Omental fat pad (tissue), 4 donors: ENCODE measurements around the gene ZNF594. TPM values are rescaled to one million over a fixed set of nuclear protein-coding genes. Genes with fewer than 3 reads are reported as not detected.
"Not testable (repeated sequence)": the region's sequence is repeated elsewhere in the genome, so short reads cannot be mapped to it uniquely, and the experiment has no call there.

Source experiments
- ATAC-seq: fragments of 150-250 bp; one replicate; pipeline ENCODE4 v1.9.1; 2016; ENCODE audit warnings: mild to moderate bottlenecking, moderate library complexity; ENCODE audit not compliant: low FRiP score
- DNase-seq: peaks from one replicate; pipeline ENCODE4 v3.0.0-alpha.2; 2019; ENCODE audit warnings: low spot score
- CTCF ChIP-seq, 3 donors: fragments of 450-650 bp; IDR thresholded peaks; one replicate each; pipeline ENCODE4 v1.5.1; 2016 to 2017; ENCODE audit warnings: antibody characterized with exemption in 3 of 3, mild to moderate bottlenecking in 3 of 3, moderate library complexity in 2 of 3
- total RNA-seq, 4 donors: library from RNA; depleted of rRNA; stranded (reverse); fragments of >200 nt; gene quantifications; one replicate each; pipeline ENCODE4 v1.1.0, GENCODE V29; 2016

The ZNF594 gene
- 10 to 100 TPM in 1 of 4 donors, 1 to 10 TPM in 3; 7.0 to 21.6 (median 8.9) TPM for total RNA-seq

- DNase-seq: peak; percentile 84
- TF ChIP-seq CTCF (IDR thresholded peaks at IDR 0.05): no peak
- peak; percentile 100 for ATAC-seq
Measured at GRCh38 chr17:5191541-5192417, at the start of gene ZNF594. Gene ZNF594, minus strand, starts transcription at chr17:5191868. Its CDS starts 7,612 bp downstream, at chr17:5184256.

- DNase-seq, ATAC-seq: not testable (repeated sequence)
Measured at GRCh38 chr17:5239769-5240168, 48.1 kb upstream of the ZNF594 start.

DNA sequence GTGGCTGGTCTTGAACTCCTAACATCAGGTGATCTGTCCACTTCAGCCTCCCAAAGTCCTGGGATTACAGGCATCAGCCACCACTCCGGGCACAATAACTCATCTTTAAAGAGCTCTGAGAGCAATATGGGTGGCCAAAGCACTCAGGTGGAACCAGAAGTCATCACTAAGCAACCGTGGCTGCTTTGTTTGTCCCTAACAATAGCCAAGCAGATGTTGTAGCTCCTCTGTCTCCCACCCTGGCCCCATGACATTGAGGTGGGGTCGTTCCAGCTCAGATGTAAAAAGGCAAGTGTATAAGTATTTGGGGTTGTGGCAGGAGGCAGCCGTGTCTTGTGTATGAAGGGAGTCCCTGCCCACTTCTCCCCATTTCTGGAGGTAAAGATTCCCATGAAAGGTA, 46.7 kb upstream of the ZNF594 start:
- ATAC-seq (no peak), DNase-seq (no peak)
- TF ChIP-seq CTCF (IDR thresholded peaks at IDR 0.05): no peak

DNA sequence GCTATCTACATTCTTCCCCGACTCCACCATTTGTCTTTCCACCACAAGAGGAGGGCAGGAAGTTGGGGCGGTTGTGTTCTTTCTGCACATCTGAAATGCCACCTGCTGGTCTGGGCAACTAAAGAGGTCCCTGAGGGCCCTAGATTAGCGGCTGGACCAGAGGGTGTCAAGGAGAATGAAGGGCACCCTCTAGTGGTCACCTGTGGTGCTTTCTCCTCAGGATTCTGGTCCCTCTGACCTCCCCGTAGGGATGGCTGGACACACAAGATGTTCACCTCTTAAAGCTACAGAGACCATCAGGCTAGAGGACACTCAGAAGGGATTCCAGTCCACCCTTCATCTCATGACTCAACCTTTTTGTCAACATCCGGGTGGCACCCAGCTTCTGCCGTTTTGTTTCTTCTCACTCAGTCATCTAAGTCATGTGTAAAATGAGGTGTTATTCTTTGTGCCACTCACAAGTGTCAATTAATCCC, 45.9 kb upstream of the ZNF594 start:
- no peak for ATAC-seq

DNA sequence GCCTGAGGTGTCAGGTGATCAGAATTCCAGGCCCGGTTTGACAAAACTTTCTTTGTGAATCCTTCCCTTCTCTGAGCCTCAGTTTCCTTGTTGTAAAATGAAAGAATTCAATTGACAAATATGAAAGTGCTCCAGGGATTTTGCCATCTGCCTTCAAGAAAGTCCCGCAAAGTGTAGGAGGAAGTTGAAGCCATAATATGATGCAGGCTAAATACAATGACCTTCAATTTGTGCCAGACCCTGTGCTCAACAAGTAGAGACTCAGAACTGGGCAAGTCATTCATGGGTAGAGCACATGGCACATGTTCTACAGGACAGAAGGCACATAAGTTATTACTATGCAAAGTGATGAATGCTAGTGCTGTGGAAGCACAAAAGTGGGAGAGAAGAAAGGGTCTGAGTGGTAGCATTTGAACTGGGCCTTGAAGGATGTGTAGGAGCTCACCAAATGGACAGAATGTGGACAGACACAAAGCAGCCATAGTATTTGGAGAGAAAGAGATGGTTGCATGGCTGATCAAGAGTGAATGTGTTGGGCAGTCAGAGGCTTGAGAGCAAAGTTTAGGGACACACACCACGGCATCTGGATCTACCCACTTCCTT, 45.4 kb upstream of the ZNF594 start:
- ATAC-seq: no peak
- no peak for TF ChIP-seq CTCF (IDR thresholded peaks at IDR 0.05)
- DNase-seq: no peak

More for the DNA sequence above, 45.9 kb upstream of the ZNF594 start:
- no peak for TF ChIP-seq CTCF (IDR thresholded peaks at IDR 0.05)
- DNase-seq: no peak

DNA sequence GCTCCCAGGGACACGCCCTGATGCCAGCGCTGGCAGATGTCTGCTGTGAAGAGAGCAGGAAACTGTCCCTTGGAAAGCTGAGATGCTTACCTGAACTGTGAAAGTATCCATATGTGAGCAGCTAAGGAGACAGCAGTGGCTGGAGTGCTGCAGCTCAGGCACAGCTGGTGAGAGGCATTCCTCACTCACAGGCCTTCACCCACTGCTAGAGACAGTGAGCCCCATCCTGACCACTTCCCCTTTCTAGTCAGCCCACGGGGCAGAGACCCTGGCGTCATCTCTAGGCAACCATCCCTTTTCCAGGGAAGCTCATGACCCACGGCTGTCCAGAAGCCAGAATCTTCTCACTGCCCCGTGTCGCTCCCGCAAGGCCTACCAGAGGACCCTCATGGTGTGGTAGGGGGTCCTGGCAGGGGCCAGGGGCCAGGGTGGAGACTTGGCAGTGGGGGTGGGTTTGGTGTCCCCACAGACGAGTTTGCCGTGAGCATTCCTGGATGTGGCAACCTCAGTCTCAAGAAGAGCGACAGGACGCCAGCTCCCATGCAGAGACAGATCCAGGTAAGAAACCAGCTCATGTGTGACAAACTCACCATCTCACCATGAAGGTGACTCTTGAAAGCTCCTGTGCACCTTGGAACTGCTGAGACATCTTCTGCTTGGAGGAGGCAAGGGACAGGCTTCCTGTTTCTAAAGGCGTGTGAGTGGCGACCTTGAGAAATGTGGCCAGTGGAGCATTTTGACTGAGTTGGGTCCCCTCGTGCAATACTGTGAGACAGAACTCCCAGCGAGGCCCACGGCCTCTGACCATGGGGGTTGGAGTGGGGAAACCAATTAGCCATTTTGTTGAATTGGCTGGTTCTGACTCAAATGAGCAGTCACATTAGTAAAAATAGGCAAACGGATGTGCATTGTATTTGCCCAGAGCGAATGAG, 43.2 kb upstream of the ZNF594 start, which contains the start of gene SCIMP:
Gene SCIMP (minus strand): TSS at position 216 of the 932 bp plus-strand sequence. CDS start 105 bp downstream, at position 111.
- TF ChIP-seq CTCF (IDR thresholded peaks at IDR 0.05): no peak
- ATAC-seq (no peak), DNase-seq (no peak)

DNA sequence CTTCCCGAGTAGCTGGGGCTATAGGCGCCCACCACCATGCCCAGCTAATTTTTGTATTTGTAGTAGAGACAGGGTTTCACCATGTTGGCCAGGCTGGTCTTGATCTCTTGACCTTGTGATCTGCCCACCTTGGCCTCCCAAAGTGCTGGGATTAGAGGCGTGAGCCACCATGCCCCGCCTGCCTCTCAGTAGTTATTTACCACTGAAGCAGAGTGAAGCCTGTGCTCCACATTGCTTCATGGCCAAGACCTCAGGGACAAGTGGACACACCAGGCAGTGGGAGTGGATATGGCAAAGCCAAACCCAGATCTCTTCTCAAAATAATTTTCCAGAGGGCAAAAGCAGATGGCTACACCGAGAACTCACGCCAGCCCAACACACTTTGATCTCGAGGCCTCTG, 41.8 kb upstream of the ZNF594 start:
- ATAC-seq, DNase-seq: not testable (repeated sequence)
